SU-DHL-6 (cell line): Measurements from ENCODE around the gene KIAA0825.

Source experiments
- H2AFZ ChIP-seq: fragments of 200-600 bp; sonication (generic); 2 replicates; pipeline ENCODE4 v1.6.1; 2014; ENCODE audit warnings: low read depth, mild to moderate bottlenecking, moderate library complexity, mixed read lengths, antibody characterized with exemption, low read length; ENCODE audit not compliant: severe bottlenecking
- H3F3A ChIP-seq: fragments of 200-600 bp; shearing (Covaris generic); 2 replicates; pipeline ENCODE4 v1.6.0; 2016; ENCODE audit warnings: antibody characterized with exemption, mild to moderate bottlenecking; ENCODE audit not compliant: insufficient read depth
- H3K27ac ChIP-seq: fragments of 200-600 bp; sonication (generic); 2 replicates; pipeline ENCODE4 v1.5.1; 2016; ENCODE audit warnings: low read depth, mild to moderate bottlenecking, low read length, moderate library complexity, mixed read lengths
- H3K27me3 ChIP-seq: fragments of 200-600 bp; sonication (generic), shearing (Covaris generic); 2 replicates; pipeline ENCODE4 v1.6.0; 2014; ENCODE audit warnings: mild to moderate bottlenecking, low read length
- H3K36me3 ChIP-seq: fragments of 200-600 bp; sonication (generic); 2 replicates; pipeline ENCODE4 v1.6.1; 2014; ENCODE audit warnings: mild to moderate bottlenecking, low read length, mixed read lengths
- H3K4me2 ChIP-seq: fragments of 300-600, 200-600 bp; shearing (Covaris generic), sonication (generic); 2 replicates; pipeline ENCODE4 v1.6.0; 2014; ENCODE audit warnings: low read length, low read depth, mild to moderate bottlenecking; ENCODE audit not compliant: poor library complexity, severe bottlenecking
- H3K4me3 ChIP-seq: fragments of 200-600 bp; sonication (generic); 2 replicates; pipeline ENCODE4 v1.5.1; 2014; ENCODE audit warnings: antibody characterized with exemption, low read length, mild to moderate bottlenecking, mixed read lengths; ENCODE audit not compliant: insufficient read depth, poor library complexity, severe bottlenecking
- H3K79me2 ChIP-seq: fragments of 200-600 bp; sonication (generic); 2 replicates; pipeline ENCODE4 v1.6.1; 2014; ENCODE audit warnings: mild to moderate bottlenecking, low read length, moderate library complexity; ENCODE audit not compliant: insufficient read depth
- H3K9ac ChIP-seq: fragments of 200-600 bp; sonication (generic); 2 replicates; pipeline ENCODE4 v1.7.0; 2014; ENCODE audit warnings: mild to moderate bottlenecking, low read length
- H3K9me2 ChIP-seq: fragments of 200-600 bp; sonication (generic); replicated peaks from 2 replicates; pipeline ENCODE4 v1.6.1; 2014; ENCODE audit warnings: low read length; ENCODE audit not compliant: insufficient read depth
- H3K9me3 ChIP-seq: fragments of 200-600 bp; sonication (generic); 2 replicates; pipeline ENCODE4 v1.6.1; 2014; ENCODE audit warnings: low read length, mixed read lengths; ENCODE audit not compliant: insufficient read depth
- H4K20me1 ChIP-seq: fragments of 200-600 bp; sonication (generic); 2 replicates; pipeline ENCODE4 v1.6.1; 2014; ENCODE audit warnings: low read depth, mild to moderate bottlenecking, antibody characterized with exemption, low read length, moderate library complexity, mixed read lengths
- CTCF ChIP-seq: fragments of 200-600 bp; sonication (generic); IDR thresholded peaks from one replicate; pipeline ENCODE4 v1.5.1; 2017; ENCODE audit warnings: antibody characterized with exemption, mild to moderate bottlenecking, low read length, moderate library complexity; ENCODE audit not compliant: insufficient read depth, poor library complexity, severe bottlenecking
- EZH2phosphoT487 ChIP-seq: fragments of 200-600 bp; sonication (generic), shearing (Covaris generic); conservative IDR thresholded peaks from 2 replicates; pipeline ENCODE4 v1.6.1; 2018; ENCODE audit warnings: mild to moderate bottlenecking, antibody characterized with exemption, low read length, moderate library complexity, mixed read lengths

KIAA0825 gene

GRCh38 chr5:94389515-94389899 is 228.9 kb downstream of the KIAA0825 start:
- no peak for TF ChIP-seq EZH2phosphoT487
- TF ChIP-seq CTCF: no peak
- Histone ChIP-seq H2AFZ (no peak overlapping the region), H3K9ac (no peak overlapping the region), H3F3A (no peaks in the 10 kb centered on the region), H3K79me2 (no peaks in the 10 kb centered on the region), H3K27ac (no peak overlapping the region), H3K4me3 (no peak overlapping the region), H3K27me3 (no peaks in the 10 kb centered on the region), H3K36me3 (no peaks in the 10 kb centered on the region), H3K4me2 (no peak overlapping the region), H3K9me3 (no peaks in the 10 kb centered on the region), H4K20me1 (no peaks in the 10 kb centered on the region), H3K9me2 (no peaks in the 10 kb centered on the region)

- Histone ChIP-seq H3K9ac (no peak overlapping the region), H3K4me3 (no peak overlapping the region), H3K4me2 (no peak overlapping the region), H3K9me2 (no peaks in the 10 kb centered on the region), H3K36me3 (no peaks in the 10 kb centered on the region), H3K9me3 (no peaks in the 10 kb centered on the region), H3K79me2 (no peaks in the 10 kb centered on the region), H3F3A (no peaks in the 10 kb centered on the region), H3K27me3 (no peaks in the 10 kb centered on the region), H2AFZ (no peak overlapping the region), H3K27ac (no peak overlapping the region), H4K20me1 (no peaks in the 10 kb centered on the region)
- TF ChIP-seq EZH2phosphoT487 (no peak), CTCF (no peak)
Measured at GRCh38 chr5:94388773-94389514, 229.5 kb downstream of the KIAA0825 start.

- Histone ChIP-seq H3K79me2 (no peaks in the 10 kb centered on the region), H3K27me3 (no peaks in the 10 kb centered on the region), H4K20me1 (no peaks in the 10 kb centered on the region), H3K9me2 (no peaks in the 10 kb centered on the region), H2AFZ (no peak overlapping the region), H3F3A (no peaks in the 10 kb centered on the region), H3K9me3 (no peaks in the 10 kb centered on the region), H3K4me3 (no peak overlapping the region), H3K27ac (no peak overlapping the region), H3K9ac (no peak overlapping the region), H3K4me2 (no peak overlapping the region), H3K36me3 (no peaks in the 10 kb centered on the region)
- TF ChIP-seq CTCF: no peak
- TF ChIP-seq EZH2phosphoT487: no peak
Measured at GRCh38 chr5:94385767-94386166, 232.6 kb downstream of the KIAA0825 start.
